ENCODE measurements around the gene SLIT3. TPM values are rescaled to one million over a fixed set of nuclear protein-coding genes. Genes with fewer than 3 reads are reported as not detected.

The SLIT3 gene
- total and polyA plus RNA-seq, 9 of the 15 experiments (the other 6 are each of a cell fraction or from before 2014, with no cell fraction given): 0.01 to 0.04 TPM; not detected in 7

GRCh38 chr5:168721002-168721753 is 579.8 kb downstream of the SLIT3 start:
- POLR2A ChIA-PET: interaction anchor here (0.7 kb wide), 2 partner anchors 49 to 973 kb away, joined by 3 read pairs; no protein-coding TSS in a partner anchor
- Histone ChIP-seq H2AFZ (ENCODE audit: low read depth, low read length) (no peak overlapping the region), H3K9me3 (replicated peaks; ENCODE audit: control insufficient read depth, insufficient read depth, low read depth, low read length) (no peaks in the 10 kb centered on the region), H3K9me1 (ENCODE audit: control insufficient read depth, insufficient read depth, low read length) (no peaks in the 10 kb centered on the region), H3K4me2 (ENCODE audit: insufficient read depth, low read length) (no peak overlapping the region), H3K79me2 (ENCODE audit: control insufficient read depth, insufficient read depth, low read length) (no peaks in the 10 kb centered on the region), H3K27me3 (ENCODE audit: control insufficient read depth in 2 of 2, insufficient read depth in 2 of 2, low read length in 2 of 2) (peaks cover 2 to 17% of the 10 kb centered on the region in 2 experiments; a peak in 3 of 5 replicates), H3K4me1 (replicated peaks in 1 of 2; ENCODE audit: control insufficient read depth in 2 of 2, insufficient read depth in 2 of 2, low read length in 2 of 2) (no peaks in the 10 kb centered on the region), H3K27ac (ENCODE audit: extremely low read depth, low read depth, low read length) (no peak overlapping the region), H3K36me3 (ENCODE audit: control insufficient read depth, insufficient read depth, low read length) (no peaks in the 10 kb centered on the region), H4K20me1 (replicated peaks; ENCODE audit: control insufficient read depth, insufficient read depth, low read length) (no peaks in the 10 kb centered on the region), H3K4me3 (no peak overlapping the region), H3K9ac (ENCODE audit: insufficient read depth in 1 of 2, low read depth in 2 of 2, low read length in 2 of 2) (no peak overlapping the region)
- in situ Hi-C loops (cut with MboI) (no loop called here), intact Hi-C loops (cut with micrococcal nuclease) (no loop called here)
- ATAC-seq (no peak), DNase-seq (ENCODE audit: extremely low read depth in 1 of 4, low spot score in 3 of 4) (no peak), FAIRE-seq (no peak)
- CTCF ChIA-PET (ENCODE audit: low intra/inter-chr PET ratio): no interaction called here
- BruUV-seq (replicated peaks): no TSS peak
- TF ChIP-seq CSDE1 (IDR thresholded peaks at IDR 0.05) (no peak), LARP7 (IDR thresholded peaks at IDR 0.05) (no peak), EGR1 (conservative IDR thresholded peaks at IDR 0.05) (no peak), IRF2 (CRISPR knock-in tag; IDR thresholded peaks at IDR 0.05) (no peak), ZNF347 (CRISPR knock-in tag; IDR thresholded peaks at IDR 0.05; ENCODE audit: low read depth) (no peak), CREB5 (CRISPR knock-in tag; IDR thresholded peaks at IDR 0.05) (no peak), ZBED1 (IDR thresholded peaks at IDR 0.05) (no peak), ZNF75A (CRISPR knock-in tag; IDR thresholded peaks at IDR 0.05) (no peak), COPS2 (conservative IDR thresholded peaks at IDR 0.05) (no peak), PHB (CRISPR knock-in tag; IDR thresholded peaks at IDR 0.05) (no peak)
- WGBS (ENCODE audit: insufficient coverage, low coverage, missing lambda C conversion rate): 2% methylated on average over 5 of the region's 5 CpGs
